HT1080 (cell line): ENCODE data around the gene ARSG. TPM values are rescaled to one million over a fixed set of nuclear protein-coding genes. Genes with fewer than 3 reads are reported as not detected.
A peak's percentile ranks its signal among the peaks of the same experiment; 100 is the strongest.

Experiments
- DNase-seq: peaks from one replicate; pipeline ENCODE4 v3.0.0-alpha.2; 2015; ENCODE audit warnings: low read depth
- total RNA-seq: library from RNA; depleted of rRNA; stranded (reverse); fragments of >200 nt; shearing (Covaris generic); gene quantifications from 2 replicates; pipeline ENCODE4 v1.2.3, GENCODE V29; 2014

The ARSG gene
- total RNA-seq, 1 experiment from 2014 or later: 1.2 TPM

GRCh38 chr17:68425979-68426378 lies 134.7 kb downstream of the ARSG start:
- no peak for DNase-seq

DNA sequence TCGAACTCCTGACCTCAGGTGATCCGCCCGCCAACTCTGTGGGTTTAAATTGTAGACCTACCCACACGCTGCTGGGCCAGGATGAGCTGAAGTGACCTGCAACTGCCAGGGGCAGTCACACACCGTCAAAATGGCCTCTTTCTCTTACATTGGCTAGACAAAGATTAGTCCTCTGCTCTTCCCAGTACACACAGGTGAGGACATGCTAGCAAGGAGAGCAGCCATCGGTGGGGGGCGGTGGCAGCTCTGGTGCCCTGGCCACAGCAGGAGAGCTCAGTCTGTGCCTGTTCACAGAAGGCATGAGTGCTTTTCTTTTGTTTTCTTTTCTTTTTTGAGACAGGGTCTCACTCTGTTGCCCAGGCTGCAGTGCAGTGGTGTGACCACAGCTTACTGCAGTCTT lies 136.3 kb downstream of the ARSG start:
- no peak for DNase-seq

- DNase-seq: no peak
These were observed 137.3 kb downstream of the ARSG start for GRCh38 chr17:68428498-68429172.

DNA sequence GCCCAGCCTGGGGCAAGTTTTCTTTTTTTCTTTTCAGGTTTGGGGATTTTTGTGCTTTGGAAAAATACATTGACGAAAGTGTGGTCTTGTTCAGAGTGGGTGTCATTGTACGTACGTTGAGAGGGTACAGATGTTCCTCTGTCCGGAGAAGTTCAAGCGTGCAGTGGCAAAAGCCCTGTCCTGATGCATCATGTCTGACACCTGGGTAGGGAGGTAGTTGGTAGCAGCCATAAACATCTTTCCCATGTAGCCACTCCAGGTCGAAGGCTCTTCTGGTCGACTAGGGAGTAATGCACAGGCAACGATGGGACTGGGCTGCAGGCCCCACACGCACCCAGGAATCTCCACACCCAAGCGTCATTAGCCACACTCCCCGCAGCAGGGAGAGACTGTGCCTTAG lies 138.6 kb downstream of the ARSG start:
- no peak for DNase-seq

- DNase-seq: no peak
These were observed 139.8 kb downstream of the ARSG start for GRCh38 chr17:68431045-68431608.

DNA sequence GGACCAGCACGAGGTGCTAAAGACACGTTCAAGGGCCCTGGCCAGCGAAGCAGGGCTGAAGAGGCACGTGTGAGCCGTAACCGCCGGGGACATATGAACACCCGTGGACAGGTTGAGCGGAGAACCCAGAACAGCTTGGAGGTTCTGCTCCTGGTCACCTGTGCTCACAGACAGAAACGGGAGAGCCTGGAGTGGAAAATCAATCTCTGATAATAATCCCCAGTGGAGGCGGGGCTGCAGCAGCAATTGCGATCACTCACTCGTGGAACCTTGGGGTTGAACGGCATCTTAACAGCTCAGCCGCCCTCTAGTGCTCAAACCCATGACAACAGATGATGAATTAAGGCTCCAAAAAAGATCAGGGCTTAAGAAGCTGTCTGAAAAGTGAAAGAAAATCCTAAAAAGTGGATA lies 140.4 kb downstream of the ARSG start:
- no peak for DNase-seq

DNA sequence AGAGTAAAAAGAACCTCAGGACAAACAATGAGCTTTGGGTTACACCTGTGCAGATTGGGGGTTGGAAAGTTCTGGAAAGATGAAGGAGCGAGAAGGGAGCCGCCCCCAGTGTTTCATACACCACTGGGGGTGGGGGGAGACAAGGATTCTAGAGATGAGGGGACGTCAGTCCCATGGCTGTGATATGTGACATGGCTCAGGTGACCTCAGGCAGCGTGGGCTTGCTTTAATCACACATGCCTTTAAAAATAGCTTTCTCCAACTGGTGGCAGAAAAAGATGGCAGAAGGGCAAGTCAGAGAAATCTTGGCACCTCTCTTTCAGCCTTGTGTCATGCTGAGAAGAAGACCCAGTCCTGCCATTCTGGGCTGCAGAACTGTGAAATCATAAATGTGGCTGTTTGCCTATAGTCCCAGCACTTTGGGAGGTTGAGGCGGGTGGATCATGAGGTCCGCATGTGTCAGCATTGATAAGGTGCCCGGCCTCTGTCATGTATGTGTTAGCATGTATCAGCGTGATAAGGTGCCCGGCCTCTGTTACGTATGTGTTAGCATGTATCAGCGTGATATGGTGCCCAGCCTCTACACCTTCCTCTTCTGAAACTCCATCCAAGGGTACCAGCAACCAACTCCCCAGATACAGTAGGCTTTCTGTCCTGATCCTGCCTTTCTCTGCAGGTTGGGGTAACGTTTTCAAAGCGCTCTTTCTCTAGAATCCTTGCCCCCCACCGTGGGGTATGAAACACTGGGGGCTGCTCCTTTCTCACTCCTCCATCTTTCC lies 141.0 kb downstream of the ARSG start:
- DNase-seq: no peak

DNA sequence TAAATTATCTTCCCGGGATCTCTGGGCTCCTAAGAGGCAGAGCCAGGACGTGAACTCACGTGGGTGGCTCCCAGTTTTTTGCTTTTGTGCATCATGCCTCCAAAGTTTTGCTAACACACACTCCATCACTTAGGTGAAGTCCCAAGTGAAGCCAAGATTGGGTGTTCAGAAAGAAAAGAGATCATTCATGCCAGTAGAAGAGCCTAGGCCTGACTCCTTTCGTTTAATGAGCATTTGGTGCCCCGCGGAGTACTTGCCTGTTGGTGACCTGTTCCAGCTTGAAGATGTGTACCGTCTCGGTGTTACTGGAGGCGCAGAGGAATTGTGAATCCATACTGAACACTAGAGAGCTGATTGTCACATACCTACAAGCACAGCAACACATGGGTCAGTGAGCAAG lies 141.9 kb downstream of the ARSG start:
- DNase-seq: no peak

DNA sequence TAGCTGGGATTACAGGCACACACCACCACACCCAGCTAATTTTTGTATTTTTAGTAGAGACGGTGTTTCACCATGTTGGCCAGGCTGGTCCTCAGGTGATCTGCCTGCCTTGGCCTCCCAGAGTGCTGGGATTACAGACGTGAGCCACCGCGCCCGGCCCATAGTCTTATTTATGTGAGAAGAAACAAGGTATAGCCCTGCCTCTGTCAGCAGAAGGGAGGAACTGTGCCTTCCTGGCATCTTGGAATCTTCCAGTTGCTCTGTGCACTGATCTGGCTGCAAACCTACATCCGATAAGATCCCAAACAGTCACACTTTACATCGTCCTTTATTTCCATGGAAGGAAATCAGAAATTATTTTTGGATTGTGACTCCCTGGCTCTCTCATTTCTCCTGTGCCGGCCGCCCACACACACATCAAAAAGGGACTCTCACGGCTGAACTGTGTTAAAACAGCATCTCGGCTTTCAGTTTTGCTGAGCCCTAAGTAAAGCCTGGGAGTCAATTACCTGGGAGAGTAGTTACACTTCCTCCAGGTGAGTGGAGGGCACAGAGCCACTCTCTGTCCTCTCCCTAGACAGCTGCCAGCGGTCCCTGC lies 142.7 kb downstream of the ARSG start:
- no peak for DNase-seq

- DNase-seq: no peak
These were observed 144.1 kb downstream of the ARSG start for GRCh38 chr17:68435361-68435760.

- peak; percentile 65 for DNase-seq
These were observed 144.9 kb downstream of the ARSG start for GRCh38 chr17:68435876-68436842.

DNA sequence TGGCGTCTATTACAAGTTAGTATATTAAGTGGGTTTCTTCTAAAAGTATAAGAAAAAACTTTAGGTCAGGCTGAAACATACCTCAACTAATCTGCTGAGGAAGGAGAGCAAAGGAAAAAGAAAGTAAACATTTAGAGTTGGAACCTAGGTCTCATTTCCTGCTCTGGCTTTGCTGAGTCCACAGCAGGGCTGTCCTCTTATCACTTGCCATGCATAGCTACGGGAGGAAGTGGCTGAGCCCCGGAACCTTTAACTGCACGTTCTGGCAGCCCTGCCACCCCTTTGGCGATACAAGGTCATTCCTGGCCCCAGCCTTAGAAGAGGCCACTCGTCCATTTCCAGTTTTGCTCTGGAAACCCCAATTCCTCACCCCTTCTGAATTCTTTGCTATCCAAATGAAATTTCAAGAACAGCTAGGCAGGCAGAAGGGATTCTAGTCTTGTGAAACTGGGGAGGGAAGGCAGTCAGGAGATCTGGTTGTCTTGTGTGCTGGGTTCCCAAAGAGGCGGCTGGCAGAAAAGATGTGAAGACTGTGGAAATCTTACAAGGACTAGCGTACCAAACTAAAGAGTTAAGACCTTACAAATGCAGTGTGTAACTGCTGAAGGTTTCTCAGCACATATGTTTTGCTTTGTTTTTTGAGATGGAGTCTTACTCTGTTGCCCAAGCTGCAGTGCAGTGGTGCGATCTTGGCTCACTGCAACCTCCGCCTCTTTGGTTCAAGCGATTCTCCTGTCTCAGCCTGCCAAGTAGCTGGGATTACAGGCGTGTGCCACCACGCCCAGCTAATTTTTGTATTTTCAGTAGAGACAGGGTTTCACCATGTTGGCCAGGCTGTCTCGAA lies 146.9 kb downstream of the ARSG start:
- DNase-seq: peak; percentile 45

GRCh38 chr17:68439656-68440290 lies 148.5 kb downstream of the ARSG start:
- no peak for DNase-seq

GRCh38 chr17:68440526-68440925 lies 149.2 kb downstream of the ARSG start:
- no peak for DNase-seq

GRCh38 chr17:68441070-68441770 lies 149.9 kb downstream of the ARSG start:
- no peak for DNase-seq

GRCh38 chr17:68443972-68444464 lies 152.7 kb downstream of the ARSG start:
- DNase-seq: no peak

GRCh38 chr17:68445671-68446070 lies 154.4 kb downstream of the ARSG start:
- no peak for DNase-seq

DNA sequence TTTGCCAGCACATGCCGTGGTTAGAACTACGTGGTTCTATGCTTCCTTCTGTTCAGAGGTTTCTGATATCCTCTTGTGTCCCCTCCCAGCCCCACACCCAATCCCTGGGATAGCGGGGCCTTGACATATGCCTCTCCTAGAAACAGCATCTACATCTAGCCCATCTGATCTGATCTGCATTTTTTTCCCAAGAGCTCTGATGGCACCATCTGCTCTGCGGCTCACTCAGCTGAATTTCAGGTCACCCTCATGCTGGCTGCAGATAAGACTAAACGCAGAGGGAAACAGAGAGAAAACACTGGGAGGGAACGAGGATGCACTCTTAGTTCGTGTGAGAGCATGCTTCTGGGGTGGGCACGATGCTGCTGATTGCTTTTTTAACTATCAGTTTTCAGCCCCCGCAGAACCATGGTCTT lies 155.3 kb downstream of the ARSG start:
- DNase-seq: no peak
